IMR-90 (cell line): ENCODE data around the gene RNF14. TPM values are rescaled to one million over a fixed set of nuclear protein-coding genes. Genes with fewer than 3 reads are reported as not detected.

Experiments used
- ATAC-seq: fragments of 200-7000 bp; cut with Tn5 transposase; 2 replicates; pipeline ENCODE4 v1.9.1; 2020; ENCODE audit warnings: low read depth, mild to moderate bottlenecking, moderate library complexity
- BruUV-seq: library from RNA; stranded (reverse); fragments of 400-500 nt; replicated peaks from 2 replicates; lab custom pipeline; 2021; lab: Mats Ljungman, UMichigan
- CTCF ChIA-PET: fragments of 300-600 bp; formaldehyde crosslinking; extraction: SDS; loops from one replicate; lab custom pipeline; 2021; ENCODE audit warnings: antibody characterized with exemption; lab: Yijun Ruan, JAX
- POLR2A ChIA-PET: fragments of 300-600 bp; sonication (Branson Sonifier 250); formaldehyde crosslinking; loops from one replicate; lab custom pipeline; 2022; ENCODE audit warnings: antibody characterized with exemption; ENCODE audit not compliant: unreplicated experiment; lab: Charles Lee
- DNase-seq: peaks from one replicate; pipeline ENCODE4 v3.0.0; 2013
- H2AFZ ChIP-seq: replicated peaks from 2 replicates; pipeline ENCODE3; 2013; ENCODE audit warnings: low read length, mild to moderate bottlenecking; ENCODE audit not compliant: poor library complexity
- H2AK5ac ChIP-seq: 2 replicates; pipeline ENCODE4 v1.6.1; 2013; ENCODE audit warnings: low read depth, low read length, inconsistent platforms
- H2AK9ac ChIP-seq: replicated peaks from 2 replicates; pipeline ENCODE3; 2013; ENCODE audit warnings: mild to moderate bottlenecking, low read depth, low read length, moderate library complexity; ENCODE audit not compliant: poor library complexity
- H2BK120ac ChIP-seq: 2 replicates; pipeline ENCODE4 v1.6.1; 2013; ENCODE audit warnings: low read depth, low read length, inconsistent platforms
- H2BK15ac ChIP-seq: 3 replicates; pipeline ENCODE4 v1.6.1; 2013; ENCODE audit warnings: low read depth, low read length, inconsistent platforms
- H2BK20ac ChIP-seq: 2 replicates; pipeline ENCODE4 v1.6.1; 2013; ENCODE audit warnings: low read depth, mild to moderate bottlenecking, inconsistent platforms, low read length, moderate library complexity
- H2BK5ac ChIP-seq: 2 replicates; pipeline ENCODE4 v1.6.1; 2013; ENCODE audit warnings: mild to moderate bottlenecking, low read depth, low read length, inconsistent platforms; ENCODE audit not compliant: poor library complexity, severe bottlenecking
- H3K14ac ChIP-seq: replicated peaks from 2 replicates; pipeline ENCODE4 v1.6.1; 2013; ENCODE audit warnings: low read depth, low read length, inconsistent platforms
- H3K18ac ChIP-seq: 2 replicates; pipeline ENCODE4 v1.6.1; 2013; ENCODE audit warnings: low read depth, low read length, control low read depth
- H3K23ac ChIP-seq: 2 replicates; pipeline ENCODE4 v1.6.1; 2013; ENCODE audit warnings: low read depth, low read length, inconsistent platforms
- H3K27ac ChIP-seq: 2 replicates; pipeline ENCODE4 v1.5.1; 2013; ENCODE audit warnings: mild to moderate bottlenecking, control low read depth, low read length; ENCODE audit not compliant: insufficient read depth
- H3K27me3 ChIP-seq: 2 replicates; pipeline ENCODE4 v1.6.1; 2013; ENCODE audit warnings: low read length; ENCODE audit not compliant: control insufficient read depth, insufficient read depth
- H3K36me3 ChIP-seq: 2 replicates; pipeline ENCODE4 v1.6.1; 2013; ENCODE audit warnings: low read length, mixed read lengths; ENCODE audit not compliant: control insufficient read depth, insufficient read depth
- H3K4ac ChIP-seq: 2 replicates; pipeline ENCODE4 v1.6.1; 2013; ENCODE audit warnings: low read depth, low read length, inconsistent platforms
- H3K4me1 ChIP-seq: 2 replicates; pipeline ENCODE4 v1.6.1; 2013; ENCODE audit warnings: low read length, mixed read lengths; ENCODE audit not compliant: control insufficient read depth, insufficient read depth
- H3K4me2 ChIP-seq: 2 replicates; pipeline ENCODE4 v1.6.1; 2013; ENCODE audit warnings: low read depth, mild to moderate bottlenecking, control low read depth, low read length, moderate library complexity
- H3K4me3 ChIP-seq: 2 replicates; pipeline ENCODE4 v1.5.1; 2013; ENCODE audit warnings: low read depth, mild to moderate bottlenecking, control low read depth, low read length, moderate library complexity; ENCODE audit not compliant: insufficient read depth
- H3K56ac ChIP-seq: 2 replicates; pipeline ENCODE4 v1.6.1; 2013; ENCODE audit warnings: low read length, inconsistent platforms; ENCODE audit not compliant: insufficient read depth; ENCODE audit errors: extremely low read depth
- H3K79me1 ChIP-seq, 2 experiments: 2 replicates each; pipeline ENCODE4 v1.6.1; 2013; ENCODE audit warnings: low read length in 2 of 2, inconsistent platforms in 1 of 2, low read depth in 1 of 2
- H3K9ac ChIP-seq: 2 replicates; pipeline ENCODE4 v1.6.1; 2013; ENCODE audit warnings: low read depth, low read length, control low read depth
- H3K9me1 ChIP-seq: 2 replicates; pipeline ENCODE4 v1.6.1; 2013; ENCODE audit warnings: low read length, inconsistent platforms; ENCODE audit not compliant: insufficient read depth
- H3K9me3 ChIP-seq: 2 replicates; pipeline ENCODE4 v1.6.1; 2013; ENCODE audit warnings: low read length; ENCODE audit not compliant: control insufficient read depth, insufficient read depth
- H4K20me1 ChIP-seq: 2 replicates; pipeline ENCODE4 v1.6.1; 2013; ENCODE audit warnings: low read length, inconsistent platforms; ENCODE audit not compliant: insufficient read depth
- H4K5ac ChIP-seq: 2 replicates; pipeline ENCODE4 v1.6.1; 2013; ENCODE audit warnings: mild to moderate bottlenecking, low read depth, low read length, control low read depth
- H4K8ac ChIP-seq, 2 experiments: 2 replicates each; pipeline ENCODE4 v1.6.1; 2013; ENCODE audit warnings: low read depth in 2 of 2, low read length in 2 of 2, control low read depth in 1 of 2, inconsistent platforms in 1 of 2
- H4K91ac ChIP-seq: 2 replicates; pipeline ENCODE4 v1.6.1; 2013; ENCODE audit warnings: low read depth, low read length, inconsistent platforms; ENCODE audit not compliant: insufficient read depth
- CEBPB ChIP-seq: IDR thresholded peaks from 2 replicates; pipeline ENCODE4 v1.6.1; 2012; ENCODE audit warnings: low read depth, low read length, improper control_type of control experiment
- MAFK ChIP-seq: IDR thresholded peaks from 2 replicates; pipeline ENCODE4 v1.6.1; 2012; ENCODE audit warnings: low read depth, low read length, improper control_type of control experiment
- dilution Hi-C: fragments of 300-500 bp; cut with HindIII; formaldehyde crosslinking; loops from one replicate; pipeline ENCODE4 v1.14.3; 2018; ENCODE audit warnings: low sequenced_read_pairs; ENCODE audit not compliant: unreplicated experiment
- in situ Hi-C: fragments of 300-500 bp; cut with MboI; formaldehyde crosslinking; loops from 3 replicates; pipeline ENCODE4 v1.14.3; 2019; ENCODE audit warnings: low sequenced_read_pairs, inconsistent platforms, mixed read lengths
- intact Hi-C: fragments of 100-400 bp; cut with micrococcal nuclease; formaldehyde crosslinking; loops from 2 replicates; pipeline ENCODE4 v1.10.0; 2022
- polyA plus RNA-seq, 3 experiments: library from polyadenylated mRNA; depleted of rRNA; stranded (reverse); fragments of >200 nt; gene quantifications; 2 replicates each; pipeline ENCODE4 v1.2.3, GENCODE V29; 2012; ENCODE audit warnings: low replicate concordance in 1 of 3
- total RNA-seq: library from RNA; depleted of rRNA; stranded (reverse); fragments of >200 nt; gene quantifications from 2 replicates; pipeline ENCODE4 v1.2.3, GENCODE V29; 2012

Gene RNF14
- total and polyA plus RNA-seq, 2 of the 4 experiments (the other 2 are of a cell fraction): 36.1 to 106 TPM

DNA sequence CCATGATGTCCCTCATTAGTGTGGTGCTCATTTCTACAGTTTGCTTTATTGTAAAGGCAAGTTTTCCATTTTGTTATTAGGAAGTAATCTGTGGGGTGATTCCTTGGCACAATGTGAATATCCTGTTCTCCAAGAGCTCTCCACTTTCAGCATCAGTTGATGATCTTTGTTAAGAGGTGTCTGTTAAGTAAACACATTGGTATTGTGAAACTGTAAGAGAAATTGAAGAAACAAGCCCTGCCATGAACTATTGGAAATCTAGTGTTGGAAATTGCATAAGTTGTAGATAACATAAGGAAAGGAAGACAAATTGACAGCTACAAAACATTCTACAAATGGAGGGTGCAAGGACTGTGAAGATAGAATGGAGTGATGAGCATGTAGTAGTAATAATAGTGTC lies 17.2 kb downstream of the RNF14 start:
- CTCF ChIA-PET: interaction anchor here (0.6 to 1.1 kb wide), 2 partner anchors 17 to 36 kb away, joined by 3 to 4 read pairs; partner anchors contain the start of gene RNF14
- Histone ChIP-seq H3K9ac (no peak overlapping the region), H4K8ac (no peak overlapping the region), H3K36me3 (peaks cover 39% of the 10 kb centered on the region), H2AK5ac (no peak overlapping the region), H2BK5ac (no peak overlapping the region), H3K4me2 (no peak overlapping the region), H2AFZ (no peak overlapping the region), H4K5ac (no peak overlapping the region), H3K27me3 (no peaks in the 10 kb centered on the region), H2BK20ac (no peak overlapping the region), H3K27ac (no peak overlapping the region), H3K23ac (no peak overlapping the region), H2BK15ac (no peak overlapping the region), H2BK120ac (no peak overlapping the region), H3K79me1 (peaks cover 0 to 7% of the 10 kb centered on the region in 2 experiments; a peak in 2 of 4 replicates), H3K9me3 (no peaks in the 10 kb centered on the region), H3K4ac (no peak overlapping the region), H4K20me1 (0 out of 2 replicates have a peak, but pooled peaks cover 4% of the 10 kb centered on the region), H4K91ac (no peak overlapping the region), H2AK9ac (no peak overlapping the region), H3K14ac (no peak overlapping the region), H3K4me1 (0 out of 2 replicates have a peak, but pooled peaks cover 2% of the 10 kb centered on the region), H3K18ac (no peak overlapping the region), H3K9me1 (no peaks in the 10 kb centered on the region), H3K4me3 (no peak overlapping the region), H3K56ac (no peak overlapping the region)
- POLR2A ChIA-PET: no interaction called here
- DNase-seq: no peak
- dilution Hi-C loops: loop anchor here (25.0 kb wide), 1 partner anchor 151 kb away; no protein-coding TSS in a partner anchor
- TF ChIP-seq MAFK (no peak), CEBPB (peak; percentile 25; the same call in 1 of the 2 replicates)
- intact Hi-C loops: no loop called here
- peak; percentile 32; the same call in 1 of the 2 replicates for ATAC-seq
- in situ Hi-C loops: no loop called here
- no TSS peak for BruUV-seq
